ENCODE data around the gene POLR2I.

The POLR2I gene

DNA sequence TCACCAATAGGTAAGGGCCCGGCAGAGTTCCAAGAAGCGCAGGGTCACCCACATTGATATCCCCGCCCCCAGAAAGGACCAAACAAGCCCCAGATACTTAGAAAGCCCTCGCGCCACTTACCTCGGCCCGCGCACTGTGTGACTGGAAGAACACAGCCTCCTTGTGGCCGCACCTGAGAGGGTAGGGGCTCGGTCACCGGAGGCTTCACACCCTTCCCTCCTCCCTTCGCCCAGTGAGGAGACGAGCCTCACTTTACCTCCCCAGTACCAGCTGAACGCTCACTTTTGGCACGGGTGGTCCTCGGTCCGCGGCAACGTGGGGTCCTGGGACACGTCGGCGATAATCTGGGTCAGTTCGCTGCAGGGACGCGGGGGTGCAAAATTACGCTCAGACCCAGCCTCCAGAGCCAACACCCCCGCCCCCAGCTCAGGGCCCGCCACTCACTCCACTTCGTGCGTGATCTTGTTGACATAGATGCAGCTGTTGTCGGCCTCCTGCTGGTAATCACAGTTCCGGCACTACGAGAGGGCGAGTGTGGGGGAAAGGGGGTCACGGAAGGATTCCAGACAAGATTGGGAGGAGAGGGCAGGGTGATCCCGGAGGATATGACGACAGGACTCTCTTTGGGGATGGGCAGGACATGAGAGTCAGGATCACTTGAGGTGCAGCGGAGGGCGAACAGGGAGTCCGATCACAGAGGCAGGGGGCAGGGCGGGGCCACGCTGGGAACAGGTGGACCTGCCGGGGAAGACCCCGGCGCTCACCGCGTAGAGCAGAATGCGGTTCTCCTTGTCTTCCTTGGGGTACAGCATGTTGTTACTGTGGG is 568 bp downstream of the POLR2I start (continued):
- TF ChIP-seq, protein P1, sequence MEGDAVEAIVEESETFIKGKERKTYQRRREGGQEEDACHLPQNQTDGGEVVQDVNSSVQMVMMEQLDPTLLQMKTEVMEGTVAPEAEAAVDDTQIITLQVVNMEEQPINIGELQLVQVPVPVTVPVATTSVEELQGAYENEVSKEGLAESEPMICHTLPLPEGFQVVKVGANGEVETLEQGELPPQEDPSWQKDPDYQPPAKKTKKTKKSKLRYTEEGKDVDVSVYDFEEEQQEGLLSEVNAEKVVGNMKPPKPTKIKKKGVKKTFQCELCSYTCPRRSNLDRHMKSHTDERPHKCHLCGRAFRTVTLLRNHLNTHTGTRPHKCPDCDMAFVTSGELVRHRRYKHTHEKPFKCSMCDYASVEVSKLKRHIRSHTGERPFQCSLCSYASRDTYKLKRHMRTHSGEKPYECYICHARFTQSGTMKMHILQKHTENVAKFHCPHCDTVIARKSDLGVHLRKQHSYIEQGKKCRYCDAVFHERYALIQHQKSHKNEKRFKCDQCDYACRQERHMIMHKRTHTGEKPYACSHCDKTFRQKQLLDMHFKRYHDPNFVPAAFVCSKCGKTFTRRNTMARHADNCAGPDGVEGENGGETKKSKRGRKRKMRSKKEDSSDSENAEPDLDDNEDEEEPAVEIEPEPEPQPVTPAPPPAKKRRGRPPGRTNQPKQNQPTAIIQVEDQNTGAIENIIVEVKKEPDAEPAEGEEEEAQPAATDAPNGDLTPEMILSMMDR (tag by site-specific recombination; IDR thresholded peaks at IDR 0.05) = peak; percentile 32; the same call in 1 of the 2 replicates
- TF ChIP-seq ZNF670 (tag by site-specific recombination; IDR thresholded peaks at IDR 0.05; ENCODE audit: low read depth) (no peak), ZBTB1 (tag by site-specific recombination; IDR thresholded peaks at IDR 0.05) (0 out of 2 replicates have a peak, but pooled peaks have one; percentile 31), ZNF701 (tag by site-specific recombination; IDR thresholded peaks at IDR 0.05) (no peak), ZNF433 (tag by site-specific recombination; IDR thresholded peaks at IDR 0.05; ENCODE audit: low read depth) (no peak), ZNF792 (tag by site-specific recombination; IDR thresholded peaks at IDR 0.05) (no peak), ZNF404 (tag by site-specific recombination; IDR thresholded peaks at IDR 0.05) (no peak), ZNF585B (tag by site-specific recombination; IDR thresholded peaks at IDR 0.05) (no peak), ZNF426 (tag by site-specific recombination; IDR thresholded peaks at IDR 0.05) (no peak), ZNF704 (tag by site-specific recombination; IDR thresholded peaks at IDR 0.05) (peak; percentile 52; the same call in 1 of the 2 replicates), ZFP41 (tag by site-specific recombination; IDR thresholded peaks at IDR 0.05; ENCODE audit: borderline replicate concordance) (no peak), ZNF600 (tag by site-specific recombination; IDR thresholded peaks at IDR 0.05) (no peak), ZNF140 (tag by site-specific recombination; IDR thresholded peaks at IDR 0.05) (no peak), SP3 (tag by site-specific recombination; IDR thresholded peaks at IDR 0.05) (no peak), ZNF777 (tag by site-specific recombination; IDR thresholded peaks at IDR 0.05; ENCODE audit: borderline replicate concordance) (peak; percentile 93), KLF16 (tag by site-specific recombination; IDR thresholded peaks at IDR 0.05) (no peak), ZNF23 (tag by site-specific recombination; IDR thresholded peaks at IDR 0.05; ENCODE audit: borderline replicate concordance) (peak; percentile 42; the same call in 1 of the 2 replicates), ZNF571 (tag by site-specific recombination; IDR thresholded peaks at IDR 0.05) (no peak)
- TF ChIP-seq, protein P2, sequence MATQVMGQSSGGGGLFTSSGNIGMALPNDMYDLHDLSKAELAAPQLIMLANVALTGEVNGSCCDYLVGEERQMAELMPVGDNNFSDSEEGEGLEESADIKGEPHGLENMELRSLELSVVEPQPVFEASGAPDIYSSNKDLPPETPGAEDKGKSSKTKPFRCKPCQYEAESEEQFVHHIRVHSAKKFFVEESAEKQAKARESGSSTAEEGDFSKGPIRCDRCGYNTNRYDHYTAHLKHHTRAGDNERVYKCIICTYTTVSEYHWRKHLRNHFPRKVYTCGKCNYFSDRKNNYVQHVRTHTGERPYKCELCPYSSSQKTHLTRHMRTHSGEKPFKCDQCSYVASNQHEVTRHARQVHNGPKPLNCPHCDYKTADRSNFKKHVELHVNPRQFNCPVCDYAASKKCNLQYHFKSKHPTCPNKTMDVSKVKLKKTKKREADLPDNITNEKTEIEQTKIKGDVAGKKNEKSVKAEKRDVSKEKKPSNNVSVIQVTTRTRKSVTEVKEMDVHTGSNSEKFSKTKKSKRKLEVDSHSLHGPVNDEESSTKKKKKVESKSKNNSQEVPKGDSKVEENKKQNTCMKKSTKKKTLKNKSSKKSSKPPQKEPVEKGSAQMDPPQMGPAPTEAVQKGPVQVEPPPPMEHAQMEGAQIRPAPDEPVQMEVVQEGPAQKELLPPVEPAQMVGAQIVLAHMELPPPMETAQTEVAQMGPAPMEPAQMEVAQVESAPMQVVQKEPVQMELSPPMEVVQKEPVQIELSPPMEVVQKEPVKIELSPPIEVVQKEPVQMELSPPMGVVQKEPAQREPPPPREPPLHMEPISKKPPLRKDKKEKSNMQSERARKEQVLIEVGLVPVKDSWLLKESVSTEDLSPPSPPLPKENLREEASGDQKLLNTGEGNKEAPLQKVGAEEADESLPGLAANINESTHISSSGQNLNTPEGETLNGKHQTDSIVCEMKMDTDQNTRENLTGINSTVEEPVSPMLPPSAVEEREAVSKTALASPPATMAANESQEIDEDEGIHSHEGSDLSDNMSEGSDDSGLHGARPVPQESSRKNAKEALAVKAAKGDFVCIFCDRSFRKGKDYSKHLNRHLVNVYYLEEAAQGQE (tag by site-specific recombination; IDR thresholded peaks at IDR 0.05) = no peak; the same call in 1 of the 2 replicates

- no peak overlapping the region for H3K27ac ChIP-seq (ENCODE audit: extremely low read depth, low read depth, low read length)
- H3K9me3 ChIP-seq (ENCODE audit: control insufficient read depth, insufficient read depth, low read depth, low read length) = no peaks in the 10 kb centered on the region
- POLR2A ChIA-PET = interaction anchor here (0.5 to 4.5 kb wide), 9 partner anchors 10 to 376 kb away, joined by 3 to 96 read pairs (median 10); partner anchors contain the start of genes THAP8 and ZNF566
- peaks cover 43 to 54% of the 10 kb centered on the region in 2 experiments for H3K36me3 ChIP-seq (ENCODE audit: control insufficient read depth in 2 of 2, insufficient read depth in 1 of 2, low read length in 2 of 2)
- H3K4me1 ChIP-seq (ENCODE audit: control insufficient read depth, insufficient read depth, low read length) = peaks cover 19% of the 10 kb centered on the region
- CTCF ChIA-PET = no interaction called here
- peak overlapping the region; percentile 51; the same call in 1 of the 2 replicates for H3K4me3 ChIP-seq (ENCODE audit: low read depth, low read length)
- 0 out of 2 replicates have a peak, but pooled peaks have one; percentile 25 for TF ChIP-seq ZNF521 (tag by site-specific recombination; IDR thresholded peaks at IDR 0.05)
- no peak for TF ChIP-seq ZBTB26 (tag by site-specific recombination; optimal IDR thresholded peaks at IDR 0.05)
- TF ChIP-seq KLF10 (tag by site-specific recombination; IDR thresholded peaks at IDR 0.05) = no peak
- no peak for TF ChIP-seq ZNF391 (tag by site-specific recombination; IDR thresholded peaks at IDR 0.05; ENCODE audit: borderline replicate concordance, low read depth)
- TF ChIP-seq ZNF76 (tag by site-specific recombination; IDR thresholded peaks at IDR 0.05; ENCODE audit: borderline replicate concordance, low read depth) = no peak
- no peak for TF ChIP-seq ZBTB11 (tag by site-specific recombination; conservative IDR thresholded peaks at IDR 0.05; ENCODE audit: low read depth)
Observed at GRCh38 chr19:36113425-36113824, 1.2 kb downstream of the POLR2I start.
